KMS-11 (cell line): ENCODE data around the gene OR52K1.

ENCODE experiments used
- H2AFZ ChIP-seq: fragments of 200-600 bp; sonication (generic); 2 replicates; pipeline ENCODE4 v1.6.1; 2016; ENCODE audit warnings: antibody characterized with exemption, mixed run types, low read depth
- H3K27ac ChIP-seq: fragments of 200-600 bp; sonication (generic); 2 replicates; pipeline ENCODE4 v1.6.1; 2016; ENCODE audit warnings: mild to moderate bottlenecking, mixed run types
- H3K27me3 ChIP-seq: fragments of 200-600 bp; sonication (generic); 2 replicates; pipeline ENCODE4 v1.6.1; 2017; ENCODE audit warnings: mild to moderate bottlenecking, low read depth, mixed run types, moderate library complexity; ENCODE audit not compliant: insufficient read depth
- H3K36me3 ChIP-seq: fragments of 200-600 bp; sonication (generic); 2 replicates; pipeline ENCODE4 v1.6.1; 2017; ENCODE audit warnings: mild to moderate bottlenecking, mixed run types; ENCODE audit not compliant: insufficient read depth
- H3K4me1 ChIP-seq: fragments of 200-600 bp; sonication (generic); 2 replicates; pipeline ENCODE4 v1.6.1; 2016; ENCODE audit warnings: mild to moderate bottlenecking, low read depth, mixed run types; ENCODE audit not compliant: poor library complexity, severe bottlenecking
- H3K4me2 ChIP-seq: fragments of 200-600 bp; sonication (generic); 2 replicates; pipeline ENCODE4 v1.7.0; 2016; ENCODE audit warnings: mild to moderate bottlenecking, mixed run types
- H3K4me3 ChIP-seq: fragments of 200-600 bp; sonication (generic); IDR thresholded peaks from 2 replicates; pipeline ENCODE4 v1.6.1; 2017; ENCODE audit warnings: low read depth, low read length, mixed read lengths; ENCODE audit not compliant: insufficient read depth
- H3K79me2 ChIP-seq: fragments of 200-600 bp; sonication (generic); 2 replicates; pipeline ENCODE4 v1.6.1; 2016; ENCODE audit warnings: low read depth, mixed run types; ENCODE audit not compliant: insufficient read depth
- H3K9ac ChIP-seq: fragments of 200-600 bp; sonication (generic); 2 replicates; pipeline ENCODE4 v1.6.1; 2016; ENCODE audit warnings: mild to moderate bottlenecking, mixed run types
- H4K20me1 ChIP-seq: fragments of 200-600 bp; sonication (generic); 2 replicates; pipeline ENCODE4 v1.6.1; 2016; ENCODE audit warnings: mild to moderate bottlenecking, mixed run types; ENCODE audit not compliant: insufficient read depth
- TF ChIP-seq, protein P1 (sequence below): fragments of 200-600 bp; sonication (generic); conservative IDR thresholded peaks from 2 replicates; pipeline ENCODE4 v1.6.1; 2017; ENCODE audit warnings: low read depth, mild to moderate bottlenecking, antibody characterized with exemption, low read length, moderate library complexity, mixed read lengths

Gene OR52K1

DNA sequence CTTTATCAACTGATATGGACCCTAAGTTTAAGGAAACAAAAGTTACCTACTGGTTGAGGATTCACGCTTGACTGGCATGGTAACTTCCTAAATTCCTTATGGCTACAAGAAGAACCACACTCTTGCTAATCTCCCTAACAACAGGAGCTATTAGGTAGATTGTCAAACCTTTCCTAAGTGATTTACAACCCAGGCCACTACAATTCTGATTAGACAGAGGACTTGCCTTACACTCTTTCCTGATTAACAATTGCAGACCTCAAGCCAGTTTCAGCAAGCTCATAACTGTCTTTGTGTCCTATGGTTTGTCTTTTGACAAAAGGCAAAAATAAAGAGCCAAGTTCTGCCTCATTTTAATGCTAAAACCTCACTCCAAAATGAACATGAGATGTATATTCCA lies 17.0 kb upstream of the OR52K1 start:
- H3K4me1 ChIP-seq = no peaks in the 10 kb centered on the region
- no peak overlapping the region for H3K9ac ChIP-seq
- H3K4me3 ChIP-seq = no peak overlapping the region
- TF ChIP-seq, protein P1, sequence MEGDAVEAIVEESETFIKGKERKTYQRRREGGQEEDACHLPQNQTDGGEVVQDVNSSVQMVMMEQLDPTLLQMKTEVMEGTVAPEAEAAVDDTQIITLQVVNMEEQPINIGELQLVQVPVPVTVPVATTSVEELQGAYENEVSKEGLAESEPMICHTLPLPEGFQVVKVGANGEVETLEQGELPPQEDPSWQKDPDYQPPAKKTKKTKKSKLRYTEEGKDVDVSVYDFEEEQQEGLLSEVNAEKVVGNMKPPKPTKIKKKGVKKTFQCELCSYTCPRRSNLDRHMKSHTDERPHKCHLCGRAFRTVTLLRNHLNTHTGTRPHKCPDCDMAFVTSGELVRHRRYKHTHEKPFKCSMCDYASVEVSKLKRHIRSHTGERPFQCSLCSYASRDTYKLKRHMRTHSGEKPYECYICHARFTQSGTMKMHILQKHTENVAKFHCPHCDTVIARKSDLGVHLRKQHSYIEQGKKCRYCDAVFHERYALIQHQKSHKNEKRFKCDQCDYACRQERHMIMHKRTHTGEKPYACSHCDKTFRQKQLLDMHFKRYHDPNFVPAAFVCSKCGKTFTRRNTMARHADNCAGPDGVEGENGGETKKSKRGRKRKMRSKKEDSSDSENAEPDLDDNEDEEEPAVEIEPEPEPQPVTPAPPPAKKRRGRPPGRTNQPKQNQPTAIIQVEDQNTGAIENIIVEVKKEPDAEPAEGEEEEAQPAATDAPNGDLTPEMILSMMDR = no peak
- H3K27me3 ChIP-seq = no peaks in the 10 kb centered on the region
- no peak overlapping the region for H3K4me2 ChIP-seq
- no peak overlapping the region for H3K27ac ChIP-seq
- no peaks in the 10 kb centered on the region for H3K79me2 ChIP-seq
- H3K36me3 ChIP-seq = no peaks in the 10 kb centered on the region
- H4K20me1 ChIP-seq = no peaks in the 10 kb centered on the region
- no peak overlapping the region for H2AFZ ChIP-seq

DNA sequence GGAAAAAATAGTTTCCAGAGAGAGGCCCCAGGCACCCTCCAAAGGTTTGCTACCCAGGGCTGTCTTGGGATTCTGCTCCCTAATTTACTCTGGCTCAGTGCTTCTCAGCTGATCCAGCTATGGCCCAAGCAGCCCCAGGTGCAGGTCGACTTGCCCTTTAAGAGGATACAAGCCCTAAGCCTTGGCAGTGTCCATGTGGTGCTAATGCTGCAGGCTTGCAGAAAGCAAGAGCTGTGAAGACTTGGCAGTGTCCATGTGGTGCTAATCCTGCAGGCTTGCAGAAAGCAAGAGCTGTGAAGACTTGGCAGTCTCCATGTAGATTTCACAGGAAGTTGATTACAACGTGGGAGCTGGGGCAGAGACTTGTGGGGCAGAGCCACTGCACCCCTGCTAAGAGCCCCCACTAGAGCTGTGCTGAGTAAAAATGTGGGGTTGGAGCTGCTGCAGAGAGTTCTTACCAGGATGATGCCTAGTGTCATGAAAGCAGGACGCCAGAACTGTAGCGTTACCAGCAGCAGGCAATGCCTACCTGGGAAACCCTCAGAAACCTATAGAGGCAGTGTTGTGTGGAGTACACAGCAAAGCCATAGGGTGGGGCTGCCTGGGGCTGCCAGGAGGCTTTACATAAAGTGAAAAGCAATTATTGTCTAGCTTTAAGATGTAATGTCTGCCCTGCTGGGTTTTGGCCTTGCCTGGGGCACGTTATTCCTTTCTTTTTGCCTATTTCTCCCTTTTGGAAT lies 16.1 kb upstream of the OR52K1 start:
- no peaks in the 10 kb centered on the region for H3K27me3 ChIP-seq
- H3K9ac ChIP-seq = no peak overlapping the region
- H3K4me2 ChIP-seq = no peak overlapping the region
- H3K79me2 ChIP-seq = no peaks in the 10 kb centered on the region
- H4K20me1 ChIP-seq = no peaks in the 10 kb centered on the region
- H3K27ac ChIP-seq = no peak overlapping the region
- no peak overlapping the region for H3K4me3 ChIP-seq
- no peaks in the 10 kb centered on the region for H3K36me3 ChIP-seq
- TF ChIP-seq, protein P1 = no peak
- no peaks in the 10 kb centered on the region for H3K4me1 ChIP-seq
- H2AFZ ChIP-seq = no peak overlapping the region

DNA sequence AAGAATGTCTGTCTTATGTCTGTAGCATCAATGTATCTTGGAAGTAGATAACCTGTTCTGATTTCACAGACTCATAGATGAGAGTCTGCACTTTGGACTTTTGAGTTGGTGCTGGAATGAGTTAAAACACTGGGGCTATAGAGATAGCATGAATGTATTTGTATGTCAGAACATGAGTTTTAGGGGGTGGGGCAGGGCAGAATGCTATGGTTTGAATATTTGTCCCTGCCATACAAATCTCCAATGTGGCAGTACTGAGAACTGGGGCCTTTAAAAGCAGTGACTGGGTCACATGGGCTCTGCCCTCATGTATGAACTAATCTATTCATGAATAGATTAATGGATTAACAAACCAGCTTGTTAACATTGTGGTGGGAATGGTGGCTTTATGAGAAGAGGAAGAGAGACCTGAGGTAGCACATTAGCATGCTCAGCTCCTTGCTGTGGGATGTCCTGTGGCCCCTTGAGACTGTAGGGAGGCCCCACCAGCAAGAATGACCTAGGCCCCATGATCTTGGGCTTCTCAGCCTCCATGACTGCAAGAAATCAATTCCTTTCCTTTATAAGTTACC lies 15.5 kb upstream of the OR52K1 start:
- Histone ChIP-seq H3K4me3 (no peak overlapping the region), H2AFZ (no peak overlapping the region), H3K4me1 (no peaks in the 10 kb centered on the region), H3K27ac (no peak overlapping the region), H3K36me3 (no peaks in the 10 kb centered on the region), H3K9ac (no peak overlapping the region), H3K4me2 (no peak overlapping the region), H3K79me2 (no peaks in the 10 kb centered on the region), H4K20me1 (no peaks in the 10 kb centered on the region), H3K27me3 (no peaks in the 10 kb centered on the region)
- TF ChIP-seq, protein P1 = no peak

DNA sequence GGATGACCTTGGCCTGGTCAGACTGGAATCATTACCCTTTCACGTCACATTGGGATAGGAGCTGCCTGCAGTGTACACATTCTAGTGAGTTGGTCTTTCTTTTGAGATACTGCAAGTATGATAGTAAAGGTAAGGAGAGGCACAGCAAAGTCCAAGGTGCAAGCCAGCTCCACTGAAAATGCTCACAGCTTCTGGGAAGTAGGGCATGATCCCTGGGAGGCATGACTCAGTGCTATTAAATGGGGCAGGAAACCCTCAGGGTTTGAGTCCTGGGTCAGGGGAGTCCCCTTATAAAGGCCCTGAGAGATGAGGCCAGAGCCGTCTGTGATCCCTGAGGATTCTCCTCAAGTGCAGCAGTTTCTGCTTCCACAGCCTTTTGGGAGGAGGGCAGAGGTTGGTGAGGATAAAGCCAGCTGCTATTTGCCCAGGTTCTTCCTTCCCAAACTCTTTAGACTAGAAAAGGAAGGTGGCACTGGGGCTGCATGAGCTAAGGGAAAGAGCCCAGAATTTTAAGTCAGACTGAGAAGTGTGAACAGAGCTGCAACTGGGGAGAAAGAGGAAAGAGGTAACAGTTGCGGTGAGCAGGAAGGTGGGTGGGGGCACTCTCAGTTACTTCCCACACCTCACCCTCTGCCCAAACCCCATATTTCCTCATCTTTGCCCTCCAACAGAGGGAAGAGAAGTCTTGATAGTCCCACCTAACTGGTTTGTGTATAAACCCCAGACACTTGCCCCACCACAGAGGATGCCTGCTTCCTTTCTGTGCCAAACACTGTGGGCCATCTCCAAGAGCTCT lies 14.4 kb upstream of the OR52K1 start:
- Histone ChIP-seq H3K36me3 (no peaks in the 10 kb centered on the region), H2AFZ (no peak overlapping the region), H3K79me2 (no peaks in the 10 kb centered on the region), H3K4me1 (no peaks in the 10 kb centered on the region), H3K27me3 (no peaks in the 10 kb centered on the region), H4K20me1 (no peaks in the 10 kb centered on the region), H3K4me2 (no peak overlapping the region), H3K4me3 (no peak overlapping the region), H3K27ac (no peak overlapping the region), H3K9ac (no peak overlapping the region)
- TF ChIP-seq, protein P1 = no peak
